Lung microvascular endothelial cell (primary cell): ENCODE measurements around the gene ONECUT1. TPM values are rescaled to one million over a fixed set of nuclear protein-coding genes. Genes with fewer than 3 reads are reported as not detected.
A peak's percentile ranks its signal among the peaks of the same experiment; 100 is the strongest.
"Not testable (repeated sequence)": the region's sequence is repeated elsewhere in the genome, so short reads cannot be mapped to it uniquely, and the experiment has no call there.

Experiments
- DNase-seq, 2 donors: peaks; one replicate each; pipeline versions ENCODE4 v3.0.0 to v3.0.0-alpha.2; 2010; ENCODE audit warnings: low read depth in 2 of 2
- total RNA-seq: library from RNA; depleted of rRNA; stranded (reverse); fragments of >200 nt; gene quantifications from 2 replicates; pipeline ENCODE4 v1.2.1, GENCODE V29; 2014

Gene ONECUT1
- not detected in 2 replicates for total RNA-seq

- DNase-seq = peak; percentile 39 to 62
These were observed at the start of gene ONECUT1 for GRCh38 chr15:52790169-52790708. ONECUT1 (minus strand) TSS chr15:52790336; CDS start chr15:52789884, 452 bp downstream.

- DNase-seq = no peak
These were observed 44.2 kb upstream of the ONECUT1 start for GRCh38 chr15:52834379-52834778.

GRCh38 chr15:52824169-52824942 lies 34.2 kb upstream of the ONECUT1 start:
- DNase-seq = not testable (repeated sequence)

- DNase-seq = no peak
These were observed 32.3 kb upstream of the ONECUT1 start for GRCh38 chr15:52822475-52822874.

GRCh38 chr15:52819253-52819652 lies 29.1 kb upstream of the ONECUT1 start:
- no peak for DNase-seq

- DNase-seq = not testable (repeated sequence)
These were observed 25.8 kb upstream of the ONECUT1 start for GRCh38 chr15:52815899-52816298.

GRCh38 chr15:52808996-52809395 lies 18.9 kb upstream of the ONECUT1 start:
- no peak for DNase-seq

GRCh38 chr15:52808441-52808840 lies 18.3 kb upstream of the ONECUT1 start:
- no peak for DNase-seq

GRCh38 chr15:52806284-52806655 lies 16.1 kb upstream of the ONECUT1 start:
- no peak for DNase-seq

GRCh38 chr15:52805351-52806283 lies 15.5 kb upstream of the ONECUT1 start:
- DNase-seq = no peak

- DNase-seq = no peak
These were observed 14.5 kb upstream of the ONECUT1 start for GRCh38 chr15:52804526-52805081.

GRCh38 chr15:52803467-52804306 lies 13.6 kb upstream of the ONECUT1 start:
- no peak for DNase-seq

- DNase-seq = no peak
These were observed 13.0 kb upstream of the ONECUT1 start for GRCh38 chr15:52803108-52803466.

GRCh38 chr15:52802110-52802509 lies 12.0 kb upstream of the ONECUT1 start:
- DNase-seq = no peak

- DNase-seq = no peak
These were observed 11.6 kb upstream of the ONECUT1 start for GRCh38 chr15:52801748-52802085.

- DNase-seq = no peak
These were observed 11.0 kb upstream of the ONECUT1 start for GRCh38 chr15:52800828-52801747.

GRCh38 chr15:52799145-52799811 lies 9.1 kb upstream of the ONECUT1 start:
- DNase-seq = no peak

GRCh38 chr15:52798529-52799101 lies 8.5 kb upstream of the ONECUT1 start:
- no peak for DNase-seq
